Measurements from ENCODE around the gene IAH1. TPM values are rescaled to one million over a fixed set of nuclear protein-coding genes. Genes with fewer than 3 reads are reported as not detected.
A peak's percentile ranks its signal among the peaks of the same experiment; 100 is the strongest.

The IAH1 gene
- polyA plus RNA-seq, 2 of the 4 experiments (the other 2 are of a cell fraction): 75.4 to 163 TPM

DNA sequence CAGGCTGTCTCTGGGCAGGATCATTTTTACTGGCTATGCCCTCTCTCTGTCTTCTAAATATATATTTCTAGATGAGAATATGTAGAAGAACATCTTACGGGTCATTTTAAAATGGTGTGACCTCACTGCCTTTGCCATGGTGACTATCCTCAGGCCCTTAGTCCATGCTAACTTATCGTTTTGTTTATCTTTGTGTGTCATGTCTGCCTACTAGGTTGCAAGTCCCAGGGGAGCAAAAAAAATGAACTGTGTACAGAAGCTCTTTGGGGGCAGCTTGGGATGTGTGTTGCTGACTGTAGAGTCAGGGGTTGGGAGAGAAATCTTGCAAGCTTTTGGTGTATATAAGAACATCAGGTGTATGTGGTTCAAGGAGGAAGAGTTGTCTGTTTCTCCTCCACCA lies 39.9 kb upstream of the IAH1 start:
- H3K27ac ChIP-seq: no peak overlapping the region
- peaks cover 5% of the 10 kb centered on the region; the same call in 1 of the 3 replicates for H3K4me1 ChIP-seq
- TF ChIP-seq, protein P1, sequence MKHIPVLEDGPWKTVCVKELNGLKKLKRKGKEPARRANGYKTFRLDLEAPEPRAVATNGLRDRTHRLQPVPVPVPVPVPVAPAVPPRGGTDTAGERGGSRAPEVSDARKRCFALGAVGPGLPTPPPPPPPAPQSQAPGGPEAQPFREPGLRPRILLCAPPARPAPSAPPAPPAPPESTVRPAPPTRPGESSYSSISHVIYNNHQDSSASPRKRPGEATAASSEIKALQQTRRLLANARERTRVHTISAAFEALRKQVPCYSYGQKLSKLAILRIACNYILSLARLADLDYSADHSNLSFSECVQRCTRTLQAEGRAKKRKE (CRISPR knock-in tag; IDR thresholded peaks at IDR 0.05; ENCODE audit: low read depth): no peak
- TF ChIP-seq JUNB (IDR thresholded peaks at IDR 0.05) (no peak), RFX5 (IDR thresholded peaks at IDR 0.05) (no peak), TP53 (CRISPR knock-in tag; IDR thresholded peaks at IDR 0.05) (no peak)
- no peak overlapping the region for H3K4me2 ChIP-seq
- no peak overlapping the region for H3K4me3 ChIP-seq
- DNase-seq (ENCODE audit: low read depth in 1 of 2, low spot score in 1 of 2): no peak
- FAIRE-seq: no peak
- no peak; a peak in 3 of 6 replicates for ATAC-seq
- POLR2A ChIA-PET: interaction anchor here (1.4 kb wide), 1 partner anchor 11 kb away, joined by 4 read pairs; the partner anchor contains the start of genes CPSF3 and ITGB1BP1
- WGBS (ENCODE audit: missing lambda C conversion rate): 57% methylated on average over 2 of the region's 2 CpGs
- no peaks in the 10 kb centered on the region for H3K9me3 ChIP-seq
- CTCF ChIA-PET: interaction anchor here (0.6 to 2.6 kb wide), 5 partner anchors 13 to 293 kb away, joined by 3 to 9 read pairs (median 4); no protein-coding TSS in a partner anchor

DNA sequence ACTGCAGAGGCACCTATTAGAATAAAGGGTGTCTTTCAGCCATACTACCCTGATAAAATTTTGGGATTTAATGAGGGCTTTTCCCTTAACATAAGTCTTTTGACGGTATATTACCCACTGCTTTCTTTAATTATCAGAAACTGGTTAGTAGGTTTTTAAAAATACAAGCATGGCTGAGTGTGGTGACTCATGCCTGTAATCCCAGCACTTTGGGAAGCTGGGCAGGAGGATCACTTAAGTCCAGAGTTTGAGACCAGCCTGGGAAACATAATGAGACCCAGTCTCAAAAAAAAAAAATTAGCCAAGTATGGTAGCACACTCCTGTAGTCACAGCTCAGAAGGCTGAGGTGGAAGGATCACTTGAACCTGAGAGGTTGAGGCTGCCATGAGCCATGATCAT lies 34.8 kb upstream of the IAH1 start:
- no peak for FAIRE-seq
- Histone ChIP-seq H3K4me1 (peaks cover 6% of the 10 kb centered on the region; the same call in 1 of the 3 replicates), H3K4me3 (no peak overlapping the region), H3K4me2 (no peak overlapping the region), H3K27ac (no peak overlapping the region), H3K9me3 (no peaks in the 10 kb centered on the region)
- no peak for TF ChIP-seq NPAS2 (CRISPR knock-in tag; IDR thresholded peaks at IDR 0.05; ENCODE audit: borderline replicate concordance)
- TF ChIP-seq FOSL2 (IDR thresholded peaks at IDR 0.05): no peak
- TF ChIP-seq FOSL2 (CRISPR knock-in tag; IDR thresholded peaks at IDR 0.05): peak; percentile 44
- TF ChIP-seq, protein P2, sequence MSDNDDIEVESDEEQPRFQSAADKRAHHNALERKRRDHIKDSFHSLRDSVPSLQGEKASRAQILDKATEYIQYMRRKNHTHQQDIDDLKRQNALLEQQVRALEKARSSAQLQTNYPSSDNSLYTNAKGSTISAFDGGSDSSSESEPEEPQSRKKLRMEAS (IDR thresholded peaks at IDR 0.05): no peak
- no peak for TF ChIP-seq RFX5 (IDR thresholded peaks at IDR 0.05)
- whole genome bisulfite sequencing (ENCODE audit: missing lambda C conversion rate): 92% methylated on average over 1 of the region's 1 CpG
- no peak for ATAC-seq
- ChIA-PET CTCF (interaction anchor here (1.1 kb wide), 1 partner anchor 16 kb away, joined by 4 read pairs; no protein-coding TSS in a partner anchor), POLR2A (no interaction called here)
- DNase-seq (ENCODE audit: low read depth in 1 of 2, low spot score in 1 of 2): no peak

DNA sequence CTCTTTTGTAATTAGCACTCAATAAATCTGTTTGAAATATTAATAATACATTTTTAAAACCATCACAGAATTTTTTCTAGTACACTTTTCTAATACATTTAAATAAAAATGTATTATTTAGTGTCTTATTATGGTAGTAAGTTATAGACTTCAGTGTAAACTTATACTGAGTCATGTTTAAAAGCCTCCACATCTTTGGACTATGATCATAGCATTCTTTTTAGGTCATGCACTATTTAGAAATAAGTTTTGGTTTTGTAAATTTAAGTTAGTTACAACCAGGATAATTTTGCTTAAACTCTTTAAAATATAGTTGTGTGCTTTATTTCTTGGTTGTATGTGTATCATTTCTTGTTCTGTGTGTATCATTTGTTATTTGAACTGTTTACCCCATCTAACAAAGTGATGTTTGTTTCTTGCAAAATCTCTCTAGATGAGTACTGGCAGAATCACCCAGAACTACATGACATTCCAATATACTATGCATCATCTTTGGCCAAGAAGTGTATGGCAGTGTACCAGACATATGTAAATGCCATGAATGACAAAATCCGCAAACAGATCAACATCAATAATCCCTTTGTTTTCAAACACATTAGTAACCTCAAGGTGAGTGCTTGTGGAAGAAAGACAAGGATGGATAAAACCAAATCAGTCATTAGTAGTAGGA lies 34.2 kb upstream of the IAH1 start:
- FAIRE-seq: no peak
- ATAC-seq: peak in 1 of 2 experiments; percentile 35; a peak in 1 of 6 replicates
- TF ChIP-seq EP300 (IDR thresholded peaks at IDR 0.05) (no peak), ESRRA (IDR thresholded peaks at IDR 0.05; ENCODE audit: borderline replicate concordance, low read length) (no peak), ZNF302 (CRISPR knock-in tag; IDR thresholded peaks at IDR 0.05) (no peak), RAD21 (conservative IDR thresholded peaks at IDR 0.05 in 1 of 2, IDR thresholded peaks at IDR 0.05 in 1 of 2) (no peak), JUN (IDR thresholded peaks at IDR 0.05) (no peak), NFE2L2 (conservative IDR thresholded peaks at IDR 0.05; ENCODE audit: low read length) (no peak), RNF2 (IDR thresholded peaks at IDR 0.05; ENCODE audit: borderline replicate concordance, low read depth) (no peak), FOSL2 (IDR thresholded peaks at IDR 0.05) (no peak), FOSL2 (CRISPR knock-in tag; IDR thresholded peaks at IDR 0.05) (no peak)
- TF ChIP-seq, protein P3, sequence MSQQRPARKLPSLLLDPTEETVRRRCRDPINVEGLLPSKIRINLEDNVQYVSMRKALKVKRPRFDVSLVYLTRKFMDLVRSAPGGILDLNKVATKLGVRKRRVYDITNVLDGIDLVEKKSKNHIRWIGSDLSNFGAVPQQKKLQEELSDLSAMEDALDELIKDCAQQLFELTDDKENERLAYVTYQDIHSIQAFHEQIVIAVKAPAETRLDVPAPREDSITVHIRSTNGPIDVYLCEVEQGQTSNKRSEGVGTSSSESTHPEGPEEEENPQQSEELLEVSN (IDR thresholded peaks at IDR 0.05; ENCODE audit: borderline replicate concordance, low read depth): no peak
- TF ChIP-seq, protein P2 (IDR thresholded peaks at IDR 0.05): no peak
- H3K4me1 ChIP-seq: peaks cover 6% of the 10 kb centered on the region; the same call in 1 of the 3 replicates
- no peak overlapping the region for H3K27ac ChIP-seq
- no peak overlapping the region for H3K4me2 ChIP-seq
- POLR2A ChIA-PET: no interaction called here
- 95% methylated on average over 1 of the region's 1 CpG for WGBS (ENCODE audit: missing lambda C conversion rate)
- no peaks in the 10 kb centered on the region for H3K9me3 ChIP-seq
- DNase-seq (ENCODE audit: low read depth in 1 of 2, low spot score in 1 of 2): no peak
- CTCF ChIA-PET: no interaction called here
- H3K4me3 ChIP-seq: no peak overlapping the region

DNA sequence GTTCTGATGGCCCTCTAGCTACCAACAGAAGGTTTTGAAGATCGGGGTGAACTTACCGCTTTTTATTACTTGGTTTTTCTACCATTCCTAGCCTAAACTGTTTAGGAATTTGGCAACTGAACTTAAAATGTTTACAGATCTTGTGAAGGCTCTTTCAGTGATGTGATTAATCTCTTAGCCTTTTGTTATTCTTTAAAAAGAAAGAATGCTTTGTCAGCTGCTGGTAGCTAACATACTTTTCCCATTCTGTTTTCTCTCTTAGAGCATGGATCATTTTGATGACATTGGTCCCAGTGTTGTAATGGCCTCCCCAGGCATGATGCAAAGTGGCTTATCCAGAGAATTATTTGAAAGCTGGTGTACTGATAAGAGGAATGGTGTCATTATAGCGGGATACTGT lies 32.8 kb upstream of the IAH1 start:
- CTCF ChIA-PET: interaction anchor here (1.1 kb wide), 1 partner anchor 304 kb away, joined by 3 read pairs; no protein-coding TSS in a partner anchor
- WGBS (ENCODE audit: missing lambda C conversion rate): 61% methylated on average over 3 of the region's 3 CpGs
- Histone ChIP-seq H3K27ac (no peak overlapping the region), H3K4me1 (peaks cover 6% of the 10 kb centered on the region; the same call in 1 of the 3 replicates), H3K9me3 (no peaks in the 10 kb centered on the region), H3K4me3 (no peak overlapping the region), H3K4me2 (no peak overlapping the region)
- FAIRE-seq (no peak), ATAC-seq (no peak), DNase-seq (ENCODE audit: low read depth in 1 of 2, low spot score in 1 of 2) (no peak)
- POLR2A ChIA-PET: no interaction called here
- TF ChIP-seq KDM5A (IDR thresholded peaks at IDR 0.05) (no peak), FOSL2 (IDR thresholded peaks at IDR 0.05) (no peak), FOSL2 (CRISPR knock-in tag; IDR thresholded peaks at IDR 0.05) (no peak), EHF (CRISPR knock-in tag; IDR thresholded peaks at IDR 0.05) (no peak), POLR2AphosphoS2 (conservative IDR thresholded peaks at IDR 0.05; ENCODE audit: low read length) (no peak), JUN (IDR thresholded peaks at IDR 0.05) (no peak), ZNF302 (CRISPR knock-in tag; IDR thresholded peaks at IDR 0.05) (no peak), HOXB5 (CRISPR knock-in tag; IDR thresholded peaks at IDR 0.05) (no peak)
- TF ChIP-seq, protein P1 (CRISPR knock-in tag; IDR thresholded peaks at IDR 0.05; ENCODE audit: low read depth): no peak
- TF ChIP-seq, protein P4, sequence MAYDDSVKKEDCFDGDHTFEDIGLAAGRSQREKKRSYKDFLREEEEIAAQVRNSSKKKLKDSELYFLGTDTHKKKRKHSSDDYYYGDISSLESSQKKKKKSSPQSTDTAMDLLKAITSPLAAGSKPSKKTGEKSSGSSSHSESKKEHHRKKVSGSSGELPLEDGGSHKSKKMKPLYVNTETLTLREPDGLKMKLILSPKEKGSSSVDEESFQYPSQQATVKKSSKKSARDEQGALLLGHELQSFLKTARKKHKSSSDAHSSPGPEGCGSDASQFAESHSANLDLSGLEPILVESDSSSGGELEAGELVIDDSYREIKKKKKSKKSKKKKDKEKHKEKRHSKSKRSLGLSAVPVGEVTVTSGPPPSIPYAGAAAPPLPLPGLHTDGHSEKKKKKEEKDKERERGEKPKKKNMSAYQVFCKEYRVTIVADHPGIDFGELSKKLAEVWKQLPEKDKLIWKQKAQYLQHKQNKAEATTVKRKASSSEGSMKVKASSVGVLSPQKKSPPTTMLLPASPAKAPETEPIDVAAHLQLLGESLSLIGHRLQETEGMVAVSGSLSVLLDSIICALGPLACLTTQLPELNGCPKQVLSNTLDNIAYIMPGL (CRISPR knock-in tag; IDR thresholded peaks at IDR 0.05; ENCODE audit: borderline replicate concordance): no peak
